ENCODE measurements around the gene MAST4. TPM values are rescaled to one million over a fixed set of nuclear protein-coding genes. Genes with fewer than 3 reads are reported as not detected.

Gene MAST4
- total RNA-seq, 1 donor from 2014 or later, result 0.99 TPM

GRCh38 chr5:66742896-66743247, 146.7 kb downstream of the MAST4 start:
- Mint-ChIP-seq H3K36me3 (no peaks in the 10 kb centered on the region), H3K27ac (no peak overlapping the region), H3K9me3 (no peaks in the 10 kb centered on the region), H3K4me3 (no peak overlapping the region), H3K27me3 (ENCODE audit: insufficient read depth, low read depth) (no peaks in the 10 kb centered on the region), H3K4me1 (peaks cover 8% of the 10 kb centered on the region)
- Histone ChIP-seq H3K4me3 (no peak overlapping the region), H2AFZ (replicated peaks) (no peak overlapping the region), H3K36me3 (no peaks in the 10 kb centered on the region), H3K9ac (no peak overlapping the region), H3K4me2 (no peak overlapping the region), H3K27me3 (no peaks in the 10 kb centered on the region), H3K27ac (no peak overlapping the region), H3K4me1 (no peaks in the 10 kb centered on the region), H3F3A (ENCODE audit: low read depth) (no peaks in the 10 kb centered on the region), H3K79me2 (ENCODE audit: low read depth) (no peaks in the 10 kb centered on the region), H3K9me3 (ENCODE audit: low read depth) (no peaks in the 10 kb centered on the region), H4K20me1 (ENCODE audit: low read depth) (no peaks in the 10 kb centered on the region)
- TF ChIP-seq EZH2phosphoT487 (IDR thresholded peaks at IDR 0.05), result no peak
- TF ChIP-seq EZH2 (IDR thresholded peaks at IDR 0.05), result no peak
- TF ChIP-seq CTCF (IDR thresholded peaks at IDR 0.05), result no peak
- DNase-seq (ENCODE audit: low spot score), result no peak

- H3K4me3 Mint-ChIP-seq, result no peak overlapping the region
- no peak overlapping the region for H2AFZ ChIP-seq (replicated peaks)
- H3K27ac Mint-ChIP-seq, result no peak overlapping the region
Observed at GRCh38 chr5:66743344-66743743, 147.2 kb downstream of the MAST4 start.

GRCh38 chr5:66744040-66744439, 147.8 kb downstream of the MAST4 start:
- no peak overlapping the region for H3K4me2 ChIP-seq
- H3K27me3 ChIP-seq, result no peaks in the 10 kb centered on the region
- H3F3A ChIP-seq (ENCODE audit: low read depth), result no peaks in the 10 kb centered on the region
- H3K4me3 Mint-ChIP-seq, result no peak overlapping the region
- H3K4me3 ChIP-seq, result no peak overlapping the region
- no peak for DNase-seq (ENCODE audit: low spot score)
- H3K9me3 ChIP-seq (ENCODE audit: low read depth), result no peaks in the 10 kb centered on the region
- H3K27ac ChIP-seq, result no peak overlapping the region
- H3K27ac Mint-ChIP-seq, result no peak overlapping the region
- H4K20me1 ChIP-seq (ENCODE audit: low read depth), result no peaks in the 10 kb centered on the region
- no peaks in the 10 kb centered on the region for H3K27me3 Mint-ChIP-seq (ENCODE audit: insufficient read depth, low read depth)
- no peak overlapping the region for H3K9ac ChIP-seq
- no peaks in the 10 kb centered on the region for H3K79me2 ChIP-seq (ENCODE audit: low read depth)
- no peaks in the 10 kb centered on the region for H3K4me1 ChIP-seq
- TF ChIP-seq EZH2 (IDR thresholded peaks at IDR 0.05) (no peak), EZH2phosphoT487 (IDR thresholded peaks at IDR 0.05) (no peak), CTCF (IDR thresholded peaks at IDR 0.05) (no peak)
- peaks cover 8% of the 10 kb centered on the region for H3K4me1 Mint-ChIP-seq
- no peaks in the 10 kb centered on the region for H3K36me3 Mint-ChIP-seq
- no peaks in the 10 kb centered on the region for H3K36me3 ChIP-seq
- no peak overlapping the region for H2AFZ ChIP-seq (replicated peaks)
- peaks cover under 1% of the 10 kb centered on the region for H3K9me3 Mint-ChIP-seq

More at GRCh38 chr5:66743344-66743743, 147.2 kb downstream of the MAST4 start:
- no peak overlapping the region for H3K9ac ChIP-seq
- no peak for TF ChIP-seq EZH2 (IDR thresholded peaks at IDR 0.05)
- no peak for TF ChIP-seq CTCF (IDR thresholded peaks at IDR 0.05)
- TF ChIP-seq EZH2phosphoT487 (IDR thresholded peaks at IDR 0.05), result no peak
- no peaks in the 10 kb centered on the region for H3K4me1 ChIP-seq
- no peaks in the 10 kb centered on the region for H4K20me1 ChIP-seq (ENCODE audit: low read depth)
- H3K27ac ChIP-seq, result no peak overlapping the region
- H3K4me2 ChIP-seq, result no peak overlapping the region
- H3F3A ChIP-seq (ENCODE audit: low read depth), result no peaks in the 10 kb centered on the region
- H3K79me2 ChIP-seq (ENCODE audit: low read depth), result no peaks in the 10 kb centered on the region
- no peak for DNase-seq (ENCODE audit: low spot score)
- no peaks in the 10 kb centered on the region for H3K27me3 Mint-ChIP-seq (ENCODE audit: insufficient read depth, low read depth)
- no peaks in the 10 kb centered on the region for H3K9me3 Mint-ChIP-seq
- H3K9me3 ChIP-seq (ENCODE audit: low read depth), result no peaks in the 10 kb centered on the region
- H3K4me3 ChIP-seq, result no peak overlapping the region
- no peaks in the 10 kb centered on the region for H3K36me3 Mint-ChIP-seq
- no peaks in the 10 kb centered on the region for H3K27me3 ChIP-seq
- H3K36me3 ChIP-seq, result no peaks in the 10 kb centered on the region
- peaks cover 8% of the 10 kb centered on the region for H3K4me1 Mint-ChIP-seq

Measured in neural progenitor cell (in vitro differentiated cells).